ENCODE results near the gene FNBP1. TPM values are rescaled to one million over a fixed set of nuclear protein-coding genes. Genes with fewer than 3 reads are reported as not detected.

The FNBP1 gene
- polyA plus RNA-seq, 1 of the 3 experiments (the other 2 are of a cell fraction) = 11.0 TPM

- Histone ChIP-seq H3K27ac (ENCODE audit: low read depth in 2 of 2, low read length in 1 of 2) (no peak overlapping the region), H3K4me2 (0 out of 2 replicates have a peak overlapping the region, but pooled peaks have one; percentile 9), H3K9me3 (no peaks in the 10 kb centered on the region), H3K9me2 (no peaks in the 10 kb centered on the region), H3K9ac (no peak overlapping the region), H3K36me3 (replicated peaks in 1 of 2; ENCODE audit: control insufficient read depth in 1 of 2, insufficient read depth in 2 of 2, low read length in 1 of 2) (no peaks in the 10 kb centered on the region), H3K4me3 (ENCODE audit: low read depth in 2 of 2, low read length in 1 of 2) (no peak overlapping the region; a peak in 1 of 4 replicates), H3K27me3 (ENCODE audit: insufficient read depth) (no peaks in the 10 kb centered on the region), H2AFZ (ENCODE audit: low read depth) (no peak overlapping the region), H3F3A (replicated peaks; ENCODE audit: insufficient read depth) (peaks cover 20% of the 10 kb centered on the region), H3K79me2 (ENCODE audit: insufficient read depth) (peaks cover 74% of the 10 kb centered on the region), H4K20me1 (ENCODE audit: insufficient read depth) (peaks cover 44% of the 10 kb centered on the region), H3K4me1 (ENCODE audit: control insufficient read depth in 1 of 2, insufficient read depth in 2 of 2, low read depth in 1 of 2, low read length in 1 of 2) (peaks cover 12 to 32% of the 10 kb centered on the region in 2 experiments; a peak in 3 of 4 replicates)
- peak; percentile 58 for DNase-seq
- ChIA-PET CTCF (interaction anchor here (0.6 to 2.7 kb wide), 14 partner anchors 8 to 216 kb away, joined by 3 to 23 read pairs (median 3); partner anchors contain the start of genes GPR107 and TOR1A), POLR2A (no interaction called here)
- peak; percentile 58 for TF ChIP-seq RAD21 (IDR thresholded peaks at IDR 0.05; ENCODE audit: low read length)
- TF ChIP-seq SMC3 (IDR thresholded peaks at IDR 0.05; ENCODE audit: low read depth, low read length) = peak; percentile 41
- no peak for TF ChIP-seq NRF1 (IDR thresholded peaks at IDR 0.05; ENCODE audit: low read depth, low read length)
- TF ChIP-seq CTCF (IDR thresholded peaks at IDR 0.05) = peak; percentile 41
- 97% methylated on average over 6 of the region's 6 CpGs for WGBS (ENCODE audit: low lambda C conversion rate)
Observed at GRCh38 chr9:130039528-130040147, 3.4 kb downstream of the FNBP1 start.

- TF ChIP-seq YY1 (IDR thresholded peaks at IDR 0.05; ENCODE audit: low read depth) = no peak
- TF ChIP-seq MEF2A (IDR thresholded peaks at IDR 0.05; ENCODE audit: borderline replicate concordance, low read depth) = no peak
- no peak for TF ChIP-seq MXI1 (IDR thresholded peaks at IDR 0.05; ENCODE audit: low read depth, low read length)
- no peak for TF ChIP-seq USF1 (IDR thresholded peaks at IDR 0.05; ENCODE audit: borderline replicate concordance, low read depth)
- TF ChIP-seq POLR2AphosphoS5 (IDR thresholded peaks at IDR 0.05; ENCODE audit: low read depth, low read length) = no peak
- no peak for TF ChIP-seq IRF3 (IDR thresholded peaks at IDR 0.05; ENCODE audit: low read depth, low read length)
- no peak for TF ChIP-seq JUND (IDR thresholded peaks at IDR 0.05)
- no peak for TF ChIP-seq RXRA (IDR thresholded peaks at IDR 0.05; ENCODE audit: borderline replicate concordance, low read depth)
- no peak for TF ChIP-seq ZBTB33 (IDR thresholded peaks at IDR 0.05; ENCODE audit: borderline replicate concordance, low read depth)
- TF ChIP-seq SMC3 (IDR thresholded peaks at IDR 0.05; ENCODE audit: low read depth, low read length) = no peak
- TF ChIP-seq SIN3A (IDR thresholded peaks at IDR 0.05; ENCODE audit: borderline replicate concordance, low read depth, low read length) = no peak
- peaks cover 13% of the 10 kb centered on the region for H3F3A ChIP-seq (replicated peaks; ENCODE audit: insufficient read depth)
- H3K27me3 ChIP-seq (ENCODE audit: insufficient read depth) = no peaks in the 10 kb centered on the region
- 0 out of 2 replicates have a peak overlapping the region, but pooled peaks have one; percentile 42 for H3K4me2 ChIP-seq
- no peaks in the 10 kb centered on the region for H3K36me3 ChIP-seq (replicated peaks in 1 of 2; ENCODE audit: control insufficient read depth in 1 of 2, insufficient read depth in 2 of 2, low read length in 1 of 2)
- ChIA-PET CTCF (interaction anchor here (0.9 kb wide), 2 partner anchors 43 to 71 kb away, joined by 3 read pairs; no protein-coding TSS in a partner anchor), POLR2A (interaction anchor here (0.9 kb wide), 1 partner anchor 173 kb away, joined by 3 read pairs; no protein-coding TSS in a partner anchor)
- H3K9me2 ChIP-seq = no peaks in the 10 kb centered on the region
- peaks cover 52% of the 10 kb centered on the region for H4K20me1 ChIP-seq (ENCODE audit: insufficient read depth)
- H3K4me3 ChIP-seq (ENCODE audit: low read depth in 2 of 2, low read length in 1 of 2) = no peak overlapping the region
- peaks cover 93% of the 10 kb centered on the region for H3K79me2 ChIP-seq (ENCODE audit: insufficient read depth)
- DNase-seq = no peak
- H3K9ac ChIP-seq = no peak overlapping the region
- H3K4me1 ChIP-seq (ENCODE audit: control insufficient read depth in 1 of 2, insufficient read depth in 2 of 2, low read depth in 1 of 2, low read length in 1 of 2) = peaks cover 2 to 37% of the 10 kb centered on the region in 2 experiments; a peak in 3 of 4 replicates
- H3K27ac ChIP-seq (ENCODE audit: low read depth in 2 of 2, low read length in 1 of 2) = peak overlapping the region in 1 of 2 experiments; percentile 46; a peak in 2 of 4 replicates
- H2AFZ ChIP-seq (ENCODE audit: low read depth) = no peak overlapping the region
- no peaks in the 10 kb centered on the region for H3K9me3 ChIP-seq
Observed at GRCh38 chr9:130036099-130036498, 6.9 kb downstream of the FNBP1 start.
